Measurements from ENCODE around the gene STAG1.
"Not testable (repeated sequence)": the region's sequence is repeated elsewhere in the genome, so short reads cannot be mapped to it uniquely, and the experiment has no call there.

STAG1 gene

GRCh38 chr3:136752172-136752421 lies at the start of gene STAG1:
Gene STAG1, minus strand, starts transcription at chr3:136752378. Its CDS starts 121,480 bp downstream, at chr3:136630898.
- no peak for DNase-seq (ENCODE audit: low read depth in 2 of 2)

- DNase-seq (ENCODE audit: low read depth in 2 of 2) = not testable (repeated sequence)
Observed at GRCh38 chr3:136801146-136801545, 49.0 kb upstream of the STAG1 start.

GRCh38 chr3:136792556-136793330 lies 40.6 kb upstream of the STAG1 start:
- no peak for DNase-seq (ENCODE audit: low read depth in 2 of 2)

GRCh38 chr3:136790786-136791185 lies 38.6 kb upstream of the STAG1 start:
- DNase-seq (ENCODE audit: low read depth in 2 of 2) = no peak

DNA sequence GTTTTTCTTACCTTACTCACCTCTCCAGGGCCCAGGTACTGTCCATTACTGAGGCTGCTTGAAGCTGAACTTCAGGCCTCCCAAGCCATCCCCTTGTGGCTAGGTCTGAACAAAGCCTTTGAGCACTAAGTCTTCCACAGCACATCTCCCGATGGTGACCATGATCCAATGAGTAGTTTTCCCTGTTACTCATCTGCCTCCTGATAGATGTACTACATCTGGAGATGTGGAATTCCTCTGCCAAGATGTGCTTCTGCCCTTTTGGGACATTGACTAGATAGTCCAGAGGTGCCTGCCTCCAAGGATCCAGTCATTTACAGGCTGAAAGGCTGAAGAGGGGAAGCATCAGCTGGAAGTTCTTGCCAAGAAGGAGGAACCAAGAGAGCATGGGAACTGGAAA lies 37.8 kb upstream of the STAG1 start:
- DNase-seq (ENCODE audit: low read depth in 2 of 2) = no peak

- DNase-seq (ENCODE audit: low read depth in 2 of 2) = no peak
Observed at GRCh38 chr3:136788154-136788553, 36.0 kb upstream of the STAG1 start.

DNA sequence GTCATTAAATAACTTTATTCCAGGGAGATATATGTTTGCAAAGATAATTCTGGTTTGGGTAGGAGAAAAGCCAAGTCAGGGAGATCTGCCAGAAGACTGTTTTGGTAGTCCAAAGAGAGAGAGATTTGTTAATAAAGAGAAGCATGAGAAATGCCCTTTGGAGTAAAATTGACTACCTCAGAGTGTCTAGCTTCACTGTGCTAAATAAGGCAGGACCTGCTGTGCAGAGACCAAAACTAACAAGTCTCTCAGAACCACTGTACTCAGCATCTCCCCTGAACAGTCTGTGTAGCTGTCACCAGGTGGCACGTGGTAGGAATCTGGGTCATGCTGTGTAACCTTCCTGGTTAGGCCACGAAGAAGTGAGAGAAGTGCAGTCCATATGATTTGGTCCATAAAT lies 35.2 kb upstream of the STAG1 start:
- DNase-seq (ENCODE audit: low read depth in 2 of 2) = peak in 1 of 2 donors; percentile 9

GRCh38 chr3:136783708-136784191 lies 31.6 kb upstream of the STAG1 start:
- DNase-seq (ENCODE audit: low read depth in 2 of 2) = no peak

- no peak for DNase-seq (ENCODE audit: low read depth in 2 of 2)
Observed at GRCh38 chr3:136780741-136781140, 28.6 kb upstream of the STAG1 start.

DNA sequence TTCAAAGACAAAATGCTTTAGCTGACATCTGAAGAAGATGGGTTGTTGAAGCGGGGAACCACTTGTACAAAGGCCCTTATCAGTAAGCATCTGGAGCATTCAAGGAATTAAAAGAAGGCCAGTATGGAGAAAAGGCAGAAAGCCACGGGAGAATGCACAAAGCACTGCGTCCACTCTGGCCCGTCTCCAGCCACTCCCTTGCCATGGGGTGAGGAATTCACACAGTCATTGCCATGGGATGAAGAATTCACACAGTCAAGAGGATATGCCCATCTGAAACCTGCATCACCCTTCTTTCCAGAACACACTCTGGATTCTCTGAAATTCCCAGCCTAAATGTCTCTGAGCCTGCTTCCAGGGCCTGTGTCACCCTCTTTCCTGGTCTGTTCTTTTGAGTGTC lies 26.7 kb upstream of the STAG1 start:
- DNase-seq (ENCODE audit: low read depth in 2 of 2) = no peak

DNA sequence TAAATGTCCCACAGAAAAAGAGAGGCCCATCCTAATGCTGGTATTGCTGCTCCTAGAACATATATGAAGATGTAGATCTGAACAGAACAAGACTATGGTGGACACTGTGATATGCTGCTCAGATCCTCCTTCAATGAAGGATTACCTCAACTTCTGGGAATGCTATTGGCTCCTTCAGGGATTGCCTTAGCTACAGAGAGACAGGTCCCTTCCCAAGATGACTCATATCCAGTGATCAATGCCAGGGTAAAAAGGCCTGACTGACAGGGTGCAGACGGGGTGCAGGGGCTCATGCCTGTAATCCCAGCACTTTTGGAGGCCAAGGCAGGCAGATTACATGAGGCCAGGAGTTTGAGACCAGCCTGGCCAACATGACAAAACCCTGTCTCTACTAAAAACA lies 20.5 kb upstream of the STAG1 start:
- DNase-seq (ENCODE audit: low read depth in 2 of 2) = no peak

- DNase-seq (ENCODE audit: low read depth in 2 of 2) = not testable (repeated sequence)
Observed at GRCh38 chr3:136758160-136759102, 6.3 kb upstream of the STAG1 start.

DNA sequence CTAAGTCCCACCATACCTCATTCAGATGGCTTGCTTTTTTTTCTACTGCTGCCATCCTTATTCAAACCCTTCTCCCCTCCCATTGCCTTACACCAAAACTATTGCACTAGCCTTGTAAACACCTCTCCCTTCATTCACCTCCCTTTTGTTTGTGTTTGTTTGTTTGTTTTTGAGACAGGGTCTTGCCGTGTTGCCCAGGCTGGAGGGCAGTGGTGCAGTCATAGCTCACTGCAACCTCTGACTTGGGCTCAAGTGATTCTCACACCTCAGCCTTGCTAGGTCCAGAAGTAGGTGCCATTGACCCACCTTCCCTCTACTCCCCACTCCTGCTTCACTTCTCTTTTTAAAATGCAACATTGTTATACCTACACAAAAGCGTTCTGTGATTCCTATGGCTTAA lies 3.0 kb upstream of the STAG1 start:
- no peak for DNase-seq (ENCODE audit: low read depth in 2 of 2)

DNA sequence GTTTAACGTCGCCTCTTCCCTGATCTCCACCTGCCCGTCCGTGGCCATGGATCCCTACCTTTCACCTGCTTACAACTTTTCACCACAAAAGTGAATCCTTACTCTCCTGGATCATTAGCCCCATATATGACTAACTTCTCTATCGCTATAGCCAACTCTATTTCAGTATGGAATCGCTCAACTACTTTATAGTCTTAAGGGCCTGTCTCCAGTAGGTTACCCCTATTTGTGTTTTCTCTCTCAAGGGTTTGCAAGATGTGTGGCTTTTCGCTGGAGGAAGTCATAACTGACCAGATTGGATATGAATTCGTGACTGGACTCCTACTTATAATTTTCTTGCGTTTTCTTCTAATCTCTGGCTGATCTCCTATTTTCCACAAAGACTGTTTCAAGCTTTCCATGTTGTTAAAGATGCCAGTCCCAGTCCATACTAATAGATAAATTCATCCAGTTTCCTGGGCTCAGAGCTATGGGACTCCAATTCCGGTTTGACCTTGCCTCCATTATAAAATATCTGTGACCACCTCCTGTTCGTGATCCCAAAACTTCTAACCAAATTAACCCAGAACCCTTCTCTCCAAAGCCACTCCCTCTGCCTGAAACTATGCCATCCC lies 1.3 kb upstream of the STAG1 start:
- no peak for DNase-seq (ENCODE audit: low read depth in 2 of 2)

DNA sequence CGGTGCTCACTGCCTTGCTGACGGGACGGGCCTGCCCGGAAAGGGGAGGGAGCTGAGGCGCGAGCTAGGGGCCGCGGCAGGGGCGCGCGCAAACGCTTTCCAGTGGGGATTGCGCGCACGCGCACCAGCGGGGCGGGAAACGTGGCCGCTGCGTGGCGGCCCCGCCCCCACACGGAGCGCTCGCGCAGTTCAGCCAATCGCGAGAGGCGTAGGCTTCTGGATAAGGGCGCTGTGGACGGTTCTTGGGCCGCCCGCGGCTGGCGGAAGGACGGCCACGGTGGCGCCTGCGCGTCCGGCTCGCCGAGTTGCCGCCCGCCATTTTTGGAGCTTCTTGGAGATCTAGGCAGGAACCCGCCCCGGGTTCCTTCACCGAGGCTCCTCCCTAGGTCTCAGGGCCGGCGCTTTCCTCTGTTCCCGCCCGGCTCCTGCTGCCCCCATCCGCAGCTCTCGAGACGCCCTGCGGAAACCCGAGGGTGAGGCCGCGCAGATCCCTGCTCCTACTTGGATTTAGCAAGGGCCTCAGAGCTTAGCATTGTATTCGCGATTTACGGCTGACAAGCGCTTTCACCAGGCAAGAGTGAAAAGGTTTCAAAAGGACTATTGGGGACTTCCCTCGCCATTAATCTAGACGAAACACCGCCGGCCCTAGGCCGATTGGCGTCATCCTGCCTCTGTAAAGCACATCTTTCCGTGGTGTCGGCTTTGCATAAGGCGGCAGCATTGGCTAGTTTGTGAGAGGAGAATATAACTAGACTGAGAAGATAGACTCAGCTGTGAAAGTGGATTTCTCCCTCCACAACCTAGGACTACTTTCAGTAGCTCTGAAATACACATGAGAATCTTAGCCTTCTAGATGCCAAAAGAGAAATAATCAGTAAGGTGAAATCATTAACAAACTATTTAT lies 496 bp upstream of the STAG1 start:
- peak; percentile 96 to 97 for DNase-seq (ENCODE audit: low read depth in 2 of 2)

GRCh38 chr3:136751316-136752171 lies 634 bp downstream of the STAG1 start:
- peak; percentile 18 to 35 for DNase-seq (ENCODE audit: low read depth in 2 of 2)

DNA sequence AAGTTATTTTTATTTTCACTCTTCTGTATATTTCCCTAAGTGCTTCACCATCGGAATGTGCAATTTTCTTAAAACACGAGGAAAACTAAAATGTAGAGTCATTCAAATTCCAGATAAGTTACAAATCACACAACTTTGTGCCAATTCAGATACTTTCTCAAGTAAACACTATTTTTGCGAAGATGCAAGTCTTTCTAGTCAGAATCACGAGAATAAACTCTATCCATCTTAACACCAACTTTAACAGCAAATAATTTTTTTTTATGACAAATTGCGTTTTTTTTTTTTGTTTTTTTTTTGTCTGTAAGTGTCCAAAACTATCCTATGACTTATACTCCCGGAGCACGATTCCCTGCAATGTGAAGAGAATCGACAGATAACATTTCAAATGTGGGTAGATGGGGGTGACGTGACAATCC lies 1.3 kb downstream of the STAG1 start:
- DNase-seq (ENCODE audit: low read depth in 2 of 2) = no peak

DNA sequence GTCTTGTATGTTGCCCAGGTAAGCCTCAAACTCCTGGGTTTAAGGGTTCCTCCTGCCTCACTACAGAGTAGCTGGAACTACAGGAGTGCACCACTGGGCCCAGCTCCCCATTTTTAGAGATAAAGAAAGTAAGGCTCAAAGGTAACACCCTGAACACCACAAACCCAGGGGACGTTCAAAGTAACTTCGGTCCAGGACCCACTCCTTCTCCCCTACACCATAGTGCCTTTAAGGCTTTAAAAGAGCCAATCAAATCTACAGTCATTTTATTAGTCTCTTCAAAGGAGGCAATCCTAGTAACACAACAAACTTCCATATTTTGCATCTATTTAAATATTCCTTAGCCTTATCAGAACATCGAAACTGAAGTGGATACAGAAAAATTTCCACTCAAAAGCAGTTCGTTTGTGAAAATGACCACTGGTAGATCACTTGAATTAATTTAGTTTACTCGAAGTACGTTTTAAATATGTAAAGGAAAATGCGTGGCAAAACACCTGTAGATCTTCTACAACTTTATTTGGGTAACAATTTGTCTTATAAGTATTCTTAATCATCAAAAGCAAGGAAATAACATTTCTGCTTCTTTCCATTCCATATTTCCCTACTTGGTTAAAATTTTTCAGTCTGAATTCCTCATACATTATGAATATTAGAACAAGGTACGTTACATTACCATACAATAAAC lies 1.8 kb downstream of the STAG1 start:
- DNase-seq (ENCODE audit: low read depth in 2 of 2) = no peak

DNA sequence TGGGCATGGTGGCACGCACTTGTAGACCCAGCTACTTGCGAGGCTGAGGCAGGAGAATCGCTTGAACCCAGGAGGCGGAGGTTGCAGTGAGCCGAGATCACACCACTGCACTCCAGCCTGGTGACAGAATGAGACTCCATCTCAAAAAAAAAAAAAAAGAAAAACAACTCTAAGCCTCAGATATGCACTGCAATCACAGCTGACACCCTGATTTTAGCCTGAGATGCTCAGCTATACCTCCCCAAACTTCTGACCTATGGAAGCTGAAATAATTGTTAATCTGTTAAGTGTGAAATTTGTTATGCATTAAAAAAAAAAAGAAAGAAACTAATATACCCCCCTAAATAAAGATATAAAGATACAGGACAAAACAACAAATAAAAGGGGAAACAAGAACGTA lies 2.6 kb downstream of the STAG1 start:
- not testable (repeated sequence) for DNase-seq (ENCODE audit: low read depth in 2 of 2)

GRCh38 chr3:136749091-136749490 lies 3.1 kb downstream of the STAG1 start:
- DNase-seq (ENCODE audit: low read depth in 2 of 2) = no peak

Measured in activated CD8-positive, alpha-beta memory T cell treated with anti-CD3 and anti-CD28 coated beads for 4 hours (primary cell).